Mesenchymal stem cell (in vitro differentiated cells and primary cell): ENCODE measurements around the gene LAMP1.

Source experiments
- DNase-seq: peaks from one replicate; pipeline ENCODE4 v3.0.0-alpha.2; 2013
- H2AFZ ChIP-seq: one replicate; pipeline ENCODE4 v1.6.1; 2013; ENCODE audit warnings: low read depth, mild to moderate bottlenecking, control low read depth, inconsistent platforms, low read length, moderate library complexity
- H2AK5ac ChIP-seq: 2 replicates; pipeline ENCODE4 v1.6.1; 2013; ENCODE audit warnings: low read length, moderate library complexity, mild to moderate bottlenecking, inconsistent platforms; ENCODE audit not compliant: severe bottlenecking
- H2BK120ac ChIP-seq: one replicate; pipeline ENCODE4 v1.6.1; 2013; ENCODE audit warnings: low read depth, mild to moderate bottlenecking, inconsistent platforms, low read length, moderate library complexity
- H2BK12ac ChIP-seq, 2 experiments: one replicate each; pipeline ENCODE4 v1.6.1; 2013; ENCODE audit warnings: inconsistent platforms in 2 of 2, low read length in 2 of 2, mild to moderate bottlenecking in 2 of 2, moderate library complexity in 2 of 2, control low read depth in 1 of 2
- H2BK15ac ChIP-seq: one replicate; pipeline ENCODE4 v1.6.1; 2013; ENCODE audit warnings: mild to moderate bottlenecking, low read depth, inconsistent platforms; ENCODE audit not compliant: poor library complexity, severe bottlenecking
- H2BK5ac ChIP-seq: 2 replicates; pipeline ENCODE4 v1.6.1; 2013; ENCODE audit warnings: low read depth, mild to moderate bottlenecking, low read length, control low read depth, inconsistent platforms; ENCODE audit not compliant: poor library complexity, severe bottlenecking
- H3K14ac ChIP-seq, 2 experiments: one replicate each; pipeline ENCODE4 v1.6.1; 2013; ENCODE audit warnings: inconsistent platforms in 2 of 2, low read length in 2 of 2, control low read depth in 1 of 2, mild to moderate bottlenecking in 1 of 2, moderate library complexity in 1 of 2
- H3K18ac ChIP-seq, 2 experiments: one replicate each; pipeline ENCODE4 v1.6.1; 2013; ENCODE audit warnings: inconsistent platforms in 2 of 2, low read length in 2 of 2, control low read depth in 1 of 2, low read depth in 1 of 2, mild to moderate bottlenecking in 1 of 2
- H3K23ac ChIP-seq, 2 experiments: one replicate each; pipeline ENCODE4 v1.6.1; 2013; ENCODE audit warnings: inconsistent platforms in 2 of 2, low read length in 2 of 2, mild to moderate bottlenecking in 2 of 2, moderate library complexity in 2 of 2, control low read depth in 1 of 2
- H3K27ac ChIP-seq: 2 replicates; pipeline ENCODE4 v1.5.1; 2013; ENCODE audit warnings: mild to moderate bottlenecking, moderate library complexity, low read length, control low read depth, inconsistent platforms; ENCODE audit not compliant: poor library complexity, severe bottlenecking
- H3K27me3 ChIP-seq, 2 experiments: 2 replicates each; pipeline versions ENCODE4 v1.6.1 to v1.7.0; 2013; ENCODE audit warnings: low read length in 2 of 2, mild to moderate bottlenecking in 2 of 2, moderate library complexity in 2 of 2, control low read depth in 1 of 2, inconsistent platforms in 1 of 2; ENCODE audit not compliant: control insufficient read depth in 1 of 2, insufficient read depth in 1 of 2
- H3K36me3 ChIP-seq, 2 experiments: 2 replicates each; pipeline versions ENCODE4 v1.6.1 to v1.7.0; 2013; ENCODE audit warnings: low read length in 2 of 2, control low read depth in 1 of 2, inconsistent platforms in 1 of 2, low read depth in 1 of 2, mild to moderate bottlenecking in 1 of 2; ENCODE audit not compliant: insufficient read depth in 2 of 2, control insufficient read depth in 1 of 2
- H3K4ac ChIP-seq, 2 experiments: one replicate each; pipeline ENCODE4 v1.6.1; 2013; ENCODE audit warnings: inconsistent platforms in 2 of 2, low read length in 2 of 2, mild to moderate bottlenecking in 2 of 2, moderate library complexity in 2 of 2, control low read depth in 1 of 2, low read depth in 1 of 2
- H3K4me1 ChIP-seq: 2 replicates; pipeline ENCODE4 v1.6.1; 2013; ENCODE audit warnings: low read depth, low read length, control low read depth; ENCODE audit not compliant: control insufficient read depth, insufficient read depth
- H3K4me2 ChIP-seq: 2 replicates; pipeline ENCODE4 v1.6.1; 2013; ENCODE audit warnings: low read length, mild to moderate bottlenecking, inconsistent platforms; ENCODE audit not compliant: poor library complexity, severe bottlenecking
- H3K4me3 ChIP-seq, 2 experiments: 2 replicates each; pipeline versions ENCODE4 v1.5.1 to v1.7.0; 2013; ENCODE audit warnings: low read length in 2 of 2, mild to moderate bottlenecking in 2 of 2, control low read depth in 1 of 2, low read depth in 1 of 2; ENCODE audit not compliant: insufficient read depth in 1 of 2
- H3K79me1 ChIP-seq: replicated peaks from 2 replicates; pipeline ENCODE4 v1.6.1; 2013; ENCODE audit warnings: mild to moderate bottlenecking, control low read depth, low read length, inconsistent platforms; ENCODE audit not compliant: poor library complexity, severe bottlenecking
- H3K9ac ChIP-seq: 2 replicates; pipeline ENCODE4 v1.7.0; 2013; ENCODE audit warnings: mild to moderate bottlenecking, low read length, moderate library complexity
- H3K9me3 ChIP-seq: 2 replicates; pipeline ENCODE4 v1.7.0; 2013; ENCODE audit warnings: mild to moderate bottlenecking, low read length; ENCODE audit not compliant: control insufficient read depth
- H4K8ac ChIP-seq: one replicate; pipeline ENCODE4 v1.6.1; 2013; ENCODE audit warnings: inconsistent platforms, mild to moderate bottlenecking, low read length, moderate library complexity
- H4K91ac ChIP-seq: one replicate; pipeline ENCODE4 v1.6.1; 2013; ENCODE audit warnings: mild to moderate bottlenecking, low read length, inconsistent platforms
- WGBS: methylation state at CpG from one replicate; pipeline ENCODE4 v1.1.7; 2013; ENCODE audit warnings: mixed read lengths; 5-methylcytosine and 5-hydroxymethylcytosine counted together

The LAMP1 gene

DNA sequence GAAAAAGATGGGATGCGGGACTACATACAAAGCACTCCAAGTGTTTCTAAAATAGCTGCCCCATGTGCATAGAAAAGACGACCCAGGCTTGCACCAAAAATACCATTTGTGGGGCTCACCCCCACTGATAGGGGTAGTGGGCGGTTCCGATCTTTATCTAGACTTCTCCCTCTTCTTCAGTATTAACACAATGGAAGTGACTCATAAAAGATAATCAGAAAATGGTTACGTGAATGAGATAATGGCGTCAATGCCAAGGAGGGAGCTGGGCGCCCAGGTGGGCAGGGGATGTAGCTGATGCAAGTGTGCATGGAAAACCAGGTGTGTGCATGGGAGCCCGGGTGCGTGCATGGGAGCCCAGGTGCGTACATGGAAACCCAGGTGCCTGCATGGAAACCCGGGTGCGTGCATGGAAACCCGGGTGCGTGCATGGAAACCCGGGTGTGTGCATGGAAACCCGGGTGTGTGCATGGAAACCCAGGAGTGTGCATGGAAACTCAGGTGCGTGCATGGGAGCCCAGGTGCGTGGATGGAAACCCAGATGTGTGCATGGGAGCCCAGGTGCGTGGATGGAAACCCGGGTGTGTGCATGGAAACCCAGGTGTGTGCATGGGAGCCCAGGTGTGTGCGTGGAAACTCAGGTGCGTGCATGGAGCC, 32.7 kb downstream of the LAMP1 start:
- H4K91ac ChIP-seq: no peak overlapping the region
- WGBS: 93% methylated on average over 20 of the region's 22 CpGs
- no peak overlapping the region for H3K27ac ChIP-seq
- H2BK12ac ChIP-seq: no peak overlapping the region
- H3K9ac ChIP-seq: no peak overlapping the region
- H2AK5ac ChIP-seq: no peak overlapping the region
- no peak overlapping the region for H2AFZ ChIP-seq
- H3K79me1 ChIP-seq: no peaks in the 10 kb centered on the region
- H3K4me2 ChIP-seq: no peak overlapping the region
- no peak overlapping the region for H3K18ac ChIP-seq
- no peak overlapping the region for H3K4me3 ChIP-seq
- H3K27me3 ChIP-seq: no peaks in the 10 kb centered on the region
- no peak overlapping the region for H2BK15ac ChIP-seq
- peaks cover 7% of the 10 kb centered on the region for H3K4me1 ChIP-seq
- H3K4ac ChIP-seq: no peak overlapping the region
- no peak overlapping the region for H3K14ac ChIP-seq
- no peak overlapping the region for H4K8ac ChIP-seq
- no peaks in the 10 kb centered on the region for H3K9me3 ChIP-seq
- peaks cover 9 to 14% of the 10 kb centered on the region in 2 experiments for H3K36me3 ChIP-seq
- H2BK120ac ChIP-seq: no peak overlapping the region
- no peak for DNase-seq
- no peak overlapping the region for H2BK5ac ChIP-seq
- H3K23ac ChIP-seq: no peak overlapping the region

GRCh38 chr13:113332615-113333014, 35.6 kb downstream of the LAMP1 start:
- Histone ChIP-seq H3K36me3 (no peaks in the 10 kb centered on the region), H3K27ac (no peak overlapping the region), H2AFZ (no peak overlapping the region), H4K91ac (no peak overlapping the region), H3K9ac (no peak overlapping the region), H2BK120ac (no peak overlapping the region), H3K4ac (no peak overlapping the region), H3K79me1 (no peaks in the 10 kb centered on the region), H2BK5ac (no peak overlapping the region), H3K23ac (no peak overlapping the region), H4K8ac (no peak overlapping the region), H3K18ac (no peak overlapping the region), H3K9me3 (no peaks in the 10 kb centered on the region), H2BK15ac (no peak overlapping the region), H3K4me2 (no peak overlapping the region), H3K27me3 (no peaks in the 10 kb centered on the region), H3K14ac (no peak overlapping the region), H3K4me1 (peaks cover 8% of the 10 kb centered on the region), H3K4me3 (no peak overlapping the region), H2AK5ac (no peak overlapping the region), H2BK12ac (no peak overlapping the region)
- no peak for DNase-seq
- 89% methylated on average over 12 of the region's 12 CpGs for WGBS

- 95% methylated on average over 11 of the region's 14 CpGs for WGBS
- no peak overlapping the region for H2BK5ac ChIP-seq
- H2BK120ac ChIP-seq: no peak overlapping the region
- H3K23ac ChIP-seq: no peak overlapping the region
- no peak overlapping the region for H3K27ac ChIP-seq
- H3K79me1 ChIP-seq: no peaks in the 10 kb centered on the region
- H2BK15ac ChIP-seq: no peak overlapping the region
- H3K9me3 ChIP-seq: no peaks in the 10 kb centered on the region
- no peak overlapping the region for H2BK12ac ChIP-seq
- H3K36me3 ChIP-seq: no peaks in the 10 kb centered on the region
- H4K91ac ChIP-seq: no peak overlapping the region
- no peak overlapping the region for H2AFZ ChIP-seq
- no peak overlapping the region for H2AK5ac ChIP-seq
- no peak for DNase-seq
- H3K27me3 ChIP-seq: no peaks in the 10 kb centered on the region
- no peak overlapping the region for H4K8ac ChIP-seq
- no peak overlapping the region for H3K4me3 ChIP-seq
- no peak overlapping the region for H3K18ac ChIP-seq
- H3K9ac ChIP-seq: no peak overlapping the region
- peaks cover 10% of the 10 kb centered on the region for H3K4me1 ChIP-seq
- H3K4me2 ChIP-seq: no peak overlapping the region
- H3K14ac ChIP-seq: no peak overlapping the region
- H3K4ac ChIP-seq: no peak overlapping the region
Measured at GRCh38 chr13:113333076-113333475, 36.0 kb downstream of the LAMP1 start.

DNA sequence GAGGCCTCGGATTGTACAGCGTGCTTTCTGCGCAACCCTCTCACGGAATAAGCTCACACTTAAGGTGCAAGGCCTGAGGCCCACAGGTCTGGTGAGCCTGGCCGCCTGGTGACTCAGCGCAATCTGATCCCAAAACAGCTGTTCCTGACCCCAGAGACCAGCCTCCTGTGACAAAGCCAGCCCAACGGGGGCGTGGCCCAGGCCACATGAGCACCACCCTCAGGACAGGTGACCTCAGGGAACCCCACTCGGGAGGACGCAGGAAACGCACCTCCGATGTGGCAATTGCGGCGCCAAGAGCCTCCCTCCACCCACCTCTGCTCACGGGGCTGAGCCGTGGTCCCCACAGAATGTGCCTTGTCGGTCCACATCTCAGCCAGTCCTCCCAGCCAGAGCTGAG, 40.5 kb downstream of the LAMP1 start:
- no peak overlapping the region for H3K14ac ChIP-seq
- no peaks in the 10 kb centered on the region for H3K9me3 ChIP-seq
- no peak overlapping the region for H2BK120ac ChIP-seq
- H4K8ac ChIP-seq: no peak overlapping the region
- H3K27ac ChIP-seq: no peak overlapping the region
- H2BK15ac ChIP-seq: no peak overlapping the region
- H2AK5ac ChIP-seq: no peak overlapping the region
- H3K4me1 ChIP-seq: peaks cover 3% of the 10 kb centered on the region
- no peaks in the 10 kb centered on the region for H3K79me1 ChIP-seq
- no peak overlapping the region for H2BK12ac ChIP-seq
- no peak overlapping the region for H3K23ac ChIP-seq
- no peak overlapping the region for H3K9ac ChIP-seq
- no peak for DNase-seq
- H3K4me3 ChIP-seq: no peak overlapping the region
- no peak overlapping the region for H2BK5ac ChIP-seq
- H4K91ac ChIP-seq: no peak overlapping the region
- no peak overlapping the region for H2AFZ ChIP-seq
- 76% methylated on average over 17 of the region's 17 CpGs for WGBS
- H3K4ac ChIP-seq: no peak overlapping the region
- H3K4me2 ChIP-seq: no peak overlapping the region
- no peak overlapping the region for H3K18ac ChIP-seq
- H3K27me3 ChIP-seq: no peaks in the 10 kb centered on the region
- H3K36me3 ChIP-seq: no peaks in the 10 kb centered on the region
